ENCODE data around the gene GRHL1. TPM values are rescaled to one million over a fixed set of nuclear protein-coding genes. Genes with fewer than 3 reads are reported as not detected.
A peak's percentile ranks its signal among the peaks of the same experiment; 100 is the strongest.

GRHL1 gene
- total RNA-seq, 2 donors from 2014 or later: 0.41 to 9.5 TPM

DNA sequence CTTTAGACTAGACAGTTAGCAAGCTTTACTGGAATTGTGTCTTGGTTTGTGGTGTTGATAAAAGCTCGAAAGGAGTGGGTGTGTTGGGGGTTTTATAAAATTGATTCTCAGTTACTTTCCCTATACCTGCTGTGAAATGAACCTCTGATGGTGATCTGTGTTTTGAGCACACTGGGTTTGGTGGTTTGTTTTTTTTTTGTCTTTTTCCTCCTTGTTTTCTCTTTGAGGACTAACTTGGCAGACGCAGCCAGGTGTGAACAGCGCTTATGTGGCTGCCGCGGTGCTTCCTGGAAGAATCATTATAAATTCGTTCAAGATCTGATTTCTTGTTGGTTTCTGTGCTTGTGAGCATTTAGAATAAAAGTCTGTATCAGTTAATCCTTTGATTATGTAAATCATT, 28.5 kb downstream of the GRHL1 start:
- no peaks in the 10 kb centered on the region for H3K9me3 ChIP-seq
- TF ChIP-seq, protein P1, sequence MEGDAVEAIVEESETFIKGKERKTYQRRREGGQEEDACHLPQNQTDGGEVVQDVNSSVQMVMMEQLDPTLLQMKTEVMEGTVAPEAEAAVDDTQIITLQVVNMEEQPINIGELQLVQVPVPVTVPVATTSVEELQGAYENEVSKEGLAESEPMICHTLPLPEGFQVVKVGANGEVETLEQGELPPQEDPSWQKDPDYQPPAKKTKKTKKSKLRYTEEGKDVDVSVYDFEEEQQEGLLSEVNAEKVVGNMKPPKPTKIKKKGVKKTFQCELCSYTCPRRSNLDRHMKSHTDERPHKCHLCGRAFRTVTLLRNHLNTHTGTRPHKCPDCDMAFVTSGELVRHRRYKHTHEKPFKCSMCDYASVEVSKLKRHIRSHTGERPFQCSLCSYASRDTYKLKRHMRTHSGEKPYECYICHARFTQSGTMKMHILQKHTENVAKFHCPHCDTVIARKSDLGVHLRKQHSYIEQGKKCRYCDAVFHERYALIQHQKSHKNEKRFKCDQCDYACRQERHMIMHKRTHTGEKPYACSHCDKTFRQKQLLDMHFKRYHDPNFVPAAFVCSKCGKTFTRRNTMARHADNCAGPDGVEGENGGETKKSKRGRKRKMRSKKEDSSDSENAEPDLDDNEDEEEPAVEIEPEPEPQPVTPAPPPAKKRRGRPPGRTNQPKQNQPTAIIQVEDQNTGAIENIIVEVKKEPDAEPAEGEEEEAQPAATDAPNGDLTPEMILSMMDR (IDR thresholded peaks at IDR 0.05): no peak
- peaks cover 16 to 48% of the 10 kb centered on the region in 2 donors for H3K4me1 ChIP-seq (ENCODE audit: control insufficient read depth in 1 of 2, low read depth in 2 of 2)
- no peaks in the 10 kb centered on the region for H3K36me3 ChIP-seq
- ATAC-seq (ENCODE audit: insufficient number of reproducible peaks, low FRiP score, low read depth) (no peak), DNase-seq (ENCODE audit: low spot score) (no peak)
- H3K27me3 ChIP-seq (replicated peaks; ENCODE audit: insufficient read depth): no peaks in the 10 kb centered on the region
- H3K4me3 ChIP-seq: no peak overlapping the region
- H3K27ac ChIP-seq: no peak overlapping the region

DNA sequence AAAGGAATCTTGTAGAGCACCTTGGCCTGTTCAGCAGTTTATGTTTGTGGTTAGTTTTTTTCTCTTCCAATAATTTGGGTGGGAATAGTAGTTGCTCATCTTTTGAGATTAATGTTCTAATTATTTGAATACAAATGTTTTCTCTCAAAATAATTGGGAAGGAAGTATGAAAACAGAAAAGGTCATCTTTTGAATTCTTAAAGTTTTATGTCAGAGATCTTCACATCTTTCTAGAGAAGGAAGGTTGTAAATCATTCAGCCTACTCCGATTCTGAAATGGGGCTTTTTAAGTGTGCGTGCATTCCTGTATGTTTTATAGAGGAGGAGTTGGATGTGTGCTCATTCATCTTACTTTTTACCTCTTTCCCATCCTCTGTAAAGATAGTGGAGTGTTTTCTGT, 29.0 kb downstream of the GRHL1 start:
- Histone ChIP-seq H3K4me3 (no peak overlapping the region), H3K27ac (no peak overlapping the region), H3K9me3 (no peaks in the 10 kb centered on the region), H3K27me3 (replicated peaks; ENCODE audit: insufficient read depth) (no peaks in the 10 kb centered on the region), H3K4me1 (ENCODE audit: control insufficient read depth in 1 of 2, low read depth in 2 of 2) (peaks cover 16 to 49% of the 10 kb centered on the region in 2 donors), H3K36me3 (no peaks in the 10 kb centered on the region)
- TF ChIP-seq, protein P1 (IDR thresholded peaks at IDR 0.05): no peak
- no peak for ATAC-seq (ENCODE audit: insufficient number of reproducible peaks, low FRiP score, low read depth)
- no peak for DNase-seq (ENCODE audit: low spot score)

DNA sequence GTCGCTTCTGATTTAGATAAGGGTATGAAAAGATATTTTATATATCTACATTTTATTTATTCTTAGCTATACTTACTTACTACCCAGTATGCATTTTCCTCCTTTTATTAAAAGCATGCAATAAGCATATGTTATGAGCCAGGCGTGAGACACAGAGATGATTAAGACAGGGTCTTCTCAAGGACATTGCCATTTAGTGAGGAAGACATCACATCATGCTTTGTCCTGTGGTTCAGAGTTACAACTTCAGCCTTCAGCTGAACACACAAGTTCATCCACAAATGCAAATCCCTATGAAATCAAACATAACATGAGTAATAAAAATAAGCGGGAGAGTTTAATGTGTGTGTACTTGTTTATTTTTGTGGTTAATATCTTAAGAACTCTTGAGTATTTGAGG, 30.2 kb downstream of the GRHL1 start:
- TF ChIP-seq, protein P1 (IDR thresholded peaks at IDR 0.05): no peak
- Histone ChIP-seq H3K4me3 (no peak overlapping the region), H3K36me3 (no peaks in the 10 kb centered on the region), H3K27me3 (replicated peaks; ENCODE audit: insufficient read depth) (no peaks in the 10 kb centered on the region), H3K27ac (no peak overlapping the region), H3K4me1 (ENCODE audit: control insufficient read depth in 1 of 2, low read depth in 2 of 2) (peaks cover 11 to 44% of the 10 kb centered on the region in 2 donors), H3K9me3 (no peaks in the 10 kb centered on the region)
- ATAC-seq (ENCODE audit: insufficient number of reproducible peaks, low FRiP score, low read depth): no peak
- DNase-seq (ENCODE audit: low spot score): no peak

DNA sequence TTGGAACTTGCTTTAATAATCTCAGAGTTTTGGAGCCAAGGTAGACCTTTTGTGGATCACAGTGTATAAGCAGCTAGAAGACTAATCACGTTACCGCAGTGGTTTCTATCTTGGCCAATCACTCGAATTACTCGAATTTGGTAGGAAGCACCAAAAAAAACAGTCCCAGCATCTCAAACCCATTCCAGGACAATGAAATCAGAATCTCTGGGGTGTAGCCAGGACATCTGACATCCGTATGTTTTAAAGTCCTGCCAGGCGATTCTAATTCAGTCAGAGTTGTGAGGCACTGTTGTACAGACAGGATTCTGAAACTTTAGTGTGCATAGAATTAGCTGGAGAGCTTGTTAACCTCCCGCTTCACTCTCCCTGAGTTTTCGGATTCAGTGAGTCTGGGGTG, 30.8 kb downstream of the GRHL1 start:
- DNase-seq (ENCODE audit: low spot score): no peak
- H3K36me3 ChIP-seq: no peaks in the 10 kb centered on the region
- no peak overlapping the region for H3K4me3 ChIP-seq
- H3K4me1 ChIP-seq (ENCODE audit: control insufficient read depth in 1 of 2, low read depth in 2 of 2): peaks cover 11 to 44% of the 10 kb centered on the region in 2 donors
- H3K27ac ChIP-seq: no peak overlapping the region
- peak; percentile 35 for ATAC-seq (ENCODE audit: insufficient number of reproducible peaks, low FRiP score, low read depth)
- no peaks in the 10 kb centered on the region for H3K27me3 ChIP-seq (replicated peaks; ENCODE audit: insufficient read depth)
- TF ChIP-seq, protein P1 (IDR thresholded peaks at IDR 0.05): no peak
- no peaks in the 10 kb centered on the region for H3K9me3 ChIP-seq

DNA sequence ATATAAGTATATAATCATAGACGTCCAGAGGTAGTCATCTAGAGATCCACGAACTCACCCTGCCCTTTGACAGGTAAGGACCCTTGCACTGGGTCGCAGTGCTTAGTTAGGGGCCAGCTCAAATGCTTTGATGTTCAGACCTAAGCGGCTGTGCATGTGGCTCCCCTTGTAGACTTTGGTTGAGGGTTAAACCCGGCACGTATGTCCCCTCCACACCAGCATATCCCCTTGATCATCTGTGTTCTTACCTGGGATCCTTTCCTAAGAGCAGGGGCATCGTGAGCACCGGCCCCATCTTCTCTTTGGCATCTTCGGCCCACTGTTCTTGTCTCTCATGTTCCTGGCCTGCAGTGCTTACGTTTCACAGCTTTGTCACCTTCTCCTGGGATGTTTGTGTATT, 31.4 kb downstream of the GRHL1 start:
- H3K27me3 ChIP-seq (replicated peaks; ENCODE audit: insufficient read depth): no peaks in the 10 kb centered on the region
- DNase-seq (ENCODE audit: low spot score): no peak

More for the DNA sequence above, 31.4 kb downstream of the GRHL1 start:
- no peak overlapping the region for H3K4me3 ChIP-seq
- no peaks in the 10 kb centered on the region for H3K36me3 ChIP-seq
- peaks cover 11 to 44% of the 10 kb centered on the region in 2 donors for H3K4me1 ChIP-seq (ENCODE audit: control insufficient read depth in 1 of 2, low read depth in 2 of 2)
- H3K27ac ChIP-seq: no peak overlapping the region
- no peaks in the 10 kb centered on the region for H3K9me3 ChIP-seq
- ATAC-seq (ENCODE audit: insufficient number of reproducible peaks, low FRiP score, low read depth): no peak
- TF ChIP-seq, protein P1 (IDR thresholded peaks at IDR 0.05): no peak

Measured in thoracic aorta (tissue), 2 donors.